SK-N-SH treated with all-trans-retinoic acid at 6 μM for 48 hours (cell line): ENCODE data around the gene DMRTC2.

ENCODE experiments used
- ATAC-seq: fragments of 200-7000 bp; cut with Tn5 transposase; 3 replicates; pipeline ENCODE4 v1.9.1; 2020; ENCODE audit warnings: mild to moderate bottlenecking, moderate library complexity
- ARNTL ChIP-seq: fragments of 450-650 bp; formaldehyde crosslinking; IDR thresholded peaks from 2 replicates; pipeline ENCODE4 v1.5.0; 2020; ENCODE audit warnings: low read depth, mild to moderate bottlenecking, moderate library complexity, borderline replicate concordance
- BACH2 ChIP-seq: fragments of 250-450 bp; sonication (Bioruptor Pico); IDR thresholded peaks from 2 replicates; pipeline ENCODE4 v1.9.0; 2021; ENCODE audit warnings: mild to moderate bottlenecking, borderline replicate concordance
- CSDC2 ChIP-seq: fragments of 250-450 bp; sonication (Bioruptor Pico); IDR thresholded peaks from 2 replicates; pipeline ENCODE4 v1.5.0; 2020; ENCODE audit warnings: mild to moderate bottlenecking, moderate library complexity
- ESRRG ChIP-seq: fragments of 250-450 bp; sonication (Bioruptor Pico); IDR thresholded peaks from 2 replicates; pipeline ENCODE4 v1.6.1; 2021; ENCODE audit warnings: mild to moderate bottlenecking
- GLIS3 ChIP-seq: fragments of 250-450 bp; sonication (Bioruptor Pico); IDR thresholded peaks from 2 replicates; pipeline ENCODE4 v1.5.0; 2020; ENCODE audit warnings: mild to moderate bottlenecking, moderate library complexity
- ISL1 ChIP-seq: fragments of 250-450 bp; sonication (Bioruptor Pico); IDR thresholded peaks from 2 replicates; pipeline ENCODE4 v2.1.2; 2022; ENCODE audit warnings: mild to moderate bottlenecking, moderate library complexity
- OSR1 ChIP-seq: fragments of 250-450 bp; sonication (Bioruptor Pico); IDR thresholded peaks from 2 replicates; pipeline ENCODE4 v1.8.0; 2022; ENCODE audit warnings: moderate library complexity, mild to moderate bottlenecking, inconsistent platforms
- PATZ1 ChIP-seq: fragments of 250-450 bp; sonication (Bioruptor Pico); IDR thresholded peaks from 2 replicates; pipeline ENCODE4 v1.8.0; 2020; ENCODE audit warnings: mild to moderate bottlenecking, moderate library complexity, borderline replicate concordance
- PPARA ChIP-seq: fragments of 250-450 bp; sonication (Bioruptor Pico); IDR thresholded peaks from 2 replicates; pipeline ENCODE4 v1.5.0; 2020; ENCODE audit warnings: mild to moderate bottlenecking, borderline replicate concordance
- RARB ChIP-seq: fragments of 250-450 bp; sonication (Bioruptor Pico); IDR thresholded peaks from 2 replicates; pipeline ENCODE4 v1.8.0; 2021; ENCODE audit warnings: mild to moderate bottlenecking, moderate library complexity
- SNAI2 ChIP-seq: fragments of 250-450 bp; sonication (Bioruptor Pico); IDR thresholded peaks from 2 replicates; pipeline ENCODE4 v1.5.0; 2020; ENCODE audit warnings: mild to moderate bottlenecking, moderate library complexity
- TCF4 ChIP-seq: fragments of 250-450 bp; sonication (Bioruptor Pico); IDR thresholded peaks from 2 replicates; pipeline ENCODE4 v1.8.0; 2021; ENCODE audit warnings: mild to moderate bottlenecking, moderate library complexity, borderline replicate concordance
- TOX ChIP-seq: fragments of 250-450 bp; sonication (Bioruptor Pico); IDR thresholded peaks from 2 replicates; pipeline ENCODE4 v1.8.0; 2021; ENCODE audit warnings: mild to moderate bottlenecking, moderate library complexity, borderline replicate concordance
- TSHZ2 ChIP-seq: fragments of 250-450 bp; sonication (Bioruptor Pico); IDR thresholded peaks from 2 replicates; pipeline ENCODE4 v1.5.0; 2020; ENCODE audit warnings: mild to moderate bottlenecking, moderate library complexity
- ZC3H10 ChIP-seq: fragments of 250-450 bp; sonication (Bioruptor Pico); IDR thresholded peaks from 2 replicates; pipeline ENCODE4 v1.5.1; 2021; ENCODE audit warnings: mild to moderate bottlenecking, moderate library complexity
- ZFP3 ChIP-seq: fragments of 250-450 bp; sonication (Bioruptor Pico); IDR thresholded peaks from 2 replicates; pipeline ENCODE4 v1.5.0; 2020; ENCODE audit warnings: mild to moderate bottlenecking, moderate library complexity
- ZFP30 ChIP-seq: fragments of 450-650 bp; formaldehyde crosslinking; IDR thresholded peaks from 2 replicates; pipeline ENCODE4 v1.5.0; 2022; ENCODE audit warnings: mild to moderate bottlenecking, moderate library complexity
- ZNF565 ChIP-seq: fragments of 450-650 bp; formaldehyde crosslinking; conservative IDR thresholded peaks from 2 replicates; pipeline ENCODE4 v1.5.0; 2020; ENCODE audit warnings: low read depth, mild to moderate bottlenecking, moderate library complexity
- ZNF70 ChIP-seq: fragments of 450-650 bp; formaldehyde crosslinking; IDR thresholded peaks from 2 replicates; pipeline ENCODE4 v1.5.0; 2020; ENCODE audit warnings: mild to moderate bottlenecking, moderate library complexity
- ZNF8 ChIP-seq: fragments of 450-650 bp; formaldehyde crosslinking; IDR thresholded peaks from 2 replicates; pipeline ENCODE4 v1.5.0; 2020; ENCODE audit warnings: mild to moderate bottlenecking, moderate library complexity
- TF ChIP-seq, protein P1 (sequence below): fragments of 250-450 bp; sonication (Bioruptor Pico); IDR thresholded peaks from 2 replicates; pipeline ENCODE4 v1.5.1; 2020; ENCODE audit warnings: low read depth, mild to moderate bottlenecking, moderate library complexity
- TF ChIP-seq, protein P2 (sequence below): fragments of 250-450 bp; sonication (Bioruptor Pico); IDR thresholded peaks from 2 replicates; pipeline ENCODE4 v1.5.1; 2021; ENCODE audit warnings: mild to moderate bottlenecking, moderate library complexity
- TF ChIP-seq, protein P3 (sequence below): fragments of 250-450 bp; sonication (Bioruptor Pico); IDR thresholded peaks from 2 replicates; pipeline ENCODE4 v1.8.0; 2021; ENCODE audit warnings: low read depth, mild to moderate bottlenecking, moderate library complexity, borderline replicate concordance

DMRTC2 gene

GRCh38 chr19:41871573-41872383 is 26.9 kb downstream of the DMRTC2 start:
- 0 out of 3 replicates have a peak, but pooled peaks have one; percentile 1 for ATAC-seq
- TF ChIP-seq TCF4 (CRISPR knock-in tag): no peak; the same call in 1 of the 2 replicates
- TF ChIP-seq, protein P1, sequence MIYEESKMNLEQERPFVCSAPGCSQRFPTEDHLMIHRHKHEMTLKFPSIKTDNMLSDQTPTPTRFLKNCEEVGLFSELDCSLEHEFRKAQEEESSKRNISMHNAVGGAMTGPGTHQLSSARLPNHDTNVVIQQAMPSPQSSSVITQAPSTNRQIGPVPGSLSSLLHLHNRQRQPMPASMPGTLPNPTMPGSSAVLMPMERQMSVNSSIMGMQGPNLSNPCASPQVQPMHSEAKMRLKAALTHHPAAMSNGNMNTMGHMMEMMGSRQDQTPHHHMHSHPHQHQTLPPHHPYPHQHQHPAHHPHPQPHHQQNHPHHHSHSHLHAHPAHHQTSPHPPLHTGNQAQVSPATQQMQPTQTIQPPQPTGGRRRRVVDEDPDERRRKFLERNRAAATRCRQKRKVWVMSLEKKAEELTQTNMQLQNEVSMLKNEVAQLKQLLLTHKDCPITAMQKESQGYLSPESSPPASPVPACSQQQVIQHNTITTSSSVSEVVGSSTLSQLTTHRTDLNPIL (CRISPR knock-in tag): peak; percentile 14; the same call in 1 of the 2 replicates
- no peak for TF ChIP-seq ZFP30 (CRISPR knock-in tag)
- TF ChIP-seq, protein P2, sequence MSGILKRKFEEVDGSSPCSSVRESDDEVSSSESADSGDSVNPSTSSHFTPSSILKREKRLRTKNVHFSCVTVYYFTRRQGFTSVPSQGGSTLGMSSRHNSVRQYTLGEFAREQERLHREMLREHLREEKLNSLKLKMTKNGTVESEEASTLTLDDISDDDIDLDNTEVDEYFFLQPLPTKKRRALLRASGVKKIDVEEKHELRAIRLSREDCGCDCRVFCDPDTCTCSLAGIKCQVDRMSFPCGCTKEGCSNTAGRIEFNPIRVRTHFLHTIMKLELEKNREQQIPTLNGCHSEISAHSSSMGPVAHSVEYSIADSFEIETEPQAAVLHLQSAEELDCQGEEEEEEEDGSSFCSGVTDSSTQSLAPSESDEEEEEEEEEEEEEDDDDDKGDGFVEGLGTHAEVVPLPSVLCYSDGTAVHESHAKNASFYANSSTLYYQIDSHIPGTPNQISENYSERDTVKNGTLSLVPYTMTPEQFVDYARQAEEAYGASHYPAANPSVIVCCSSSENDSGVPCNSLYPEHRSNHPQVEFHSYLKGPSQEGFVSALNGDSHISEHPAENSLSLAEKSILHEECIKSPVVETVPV (CRISPR knock-in tag): peak; percentile 80; the same call in 1 of the 2 replicates
- peak; percentile 13; the same call in 1 of the 2 replicates for TF ChIP-seq ESRRG (CRISPR knock-in tag)
- TF ChIP-seq RARB (CRISPR knock-in tag): no peak
- no peak for TF ChIP-seq ARNTL (CRISPR knock-in tag)
- no peak for TF ChIP-seq BACH2
- no peak for TF ChIP-seq SNAI2
- no peak for TF ChIP-seq TOX (CRISPR knock-in tag)
- no peak for TF ChIP-seq ZNF565 (CRISPR knock-in tag)
- TF ChIP-seq ZFP3 (CRISPR knock-in tag): no peak
- no peak for TF ChIP-seq ZNF70 (CRISPR knock-in tag)
- TF ChIP-seq CSDC2 (CRISPR knock-in tag): no peak
- TF ChIP-seq PATZ1 (CRISPR knock-in tag): peak; percentile 17
- TF ChIP-seq TSHZ2: no peak
- TF ChIP-seq, protein P3, sequence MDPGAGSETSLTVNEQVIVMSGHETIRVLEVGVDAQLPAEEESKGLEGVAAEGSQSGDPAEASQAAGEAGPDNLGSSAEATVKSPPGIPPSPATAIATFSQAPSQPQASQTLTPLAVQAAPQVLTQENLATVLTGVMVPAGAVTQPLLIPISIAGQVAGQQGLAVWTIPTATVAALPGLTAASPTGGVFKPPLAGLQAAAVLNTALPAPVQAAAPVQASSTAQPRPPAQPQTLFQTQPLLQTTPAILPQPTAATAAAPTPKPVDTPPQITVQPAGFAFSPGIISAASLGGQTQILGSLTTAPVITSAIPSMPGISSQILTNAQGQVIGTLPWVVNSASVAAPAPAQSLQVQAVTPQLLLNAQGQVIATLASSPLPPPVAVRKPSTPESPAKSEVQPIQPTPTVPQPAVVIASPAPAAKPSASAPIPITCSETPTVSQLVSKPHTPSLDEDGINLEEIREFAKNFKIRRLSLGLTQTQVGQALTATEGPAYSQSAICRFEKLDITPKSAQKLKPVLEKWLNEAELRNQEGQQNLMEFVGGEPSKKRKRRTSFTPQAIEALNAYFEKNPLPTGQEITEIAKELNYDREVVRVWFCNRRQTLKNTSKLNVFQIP (CRISPR knock-in tag): no peak
- peak; percentile 48; the same call in 1 of the 2 replicates for TF ChIP-seq GLIS3 (CRISPR knock-in tag)
- no peak for TF ChIP-seq ZC3H10 (CRISPR knock-in tag)
- no peak for TF ChIP-seq ZNF8 (CRISPR knock-in tag)
- TF ChIP-seq PPARA: no peak
- TF ChIP-seq ISL1 (CRISPR knock-in tag): no peak
- no peak for TF ChIP-seq OSR1 (CRISPR knock-in tag)

- peak; percentile 1; the same call in 1 of the 3 replicates for ATAC-seq
- no peak for TF ChIP-seq ISL1 (CRISPR knock-in tag)
- TF ChIP-seq PATZ1 (CRISPR knock-in tag): 0 out of 2 replicates have a peak, but pooled peaks have one; percentile 8
- peak; percentile 95 for TF ChIP-seq ZFP3 (CRISPR knock-in tag)
These were observed 27.5 kb downstream of the DMRTC2 start for GRCh38 chr19:41872384-41872774.
